Fibroblast of mammary gland (primary cell): ENCODE measurements around the gene LSMEM2.
"Not testable (repeated sequence)": the region's sequence is repeated elsewhere in the genome, so short reads cannot be mapped to it uniquely, and the experiment has no call there.

Experiments used
- DNase-seq: peaks from one replicate; pipeline ENCODE4 v3.0.0-alpha.2; 2010; ENCODE audit warnings: low read depth
- H3K4me3 ChIP-seq: 2 replicates; pipeline ENCODE4 v1.5.1; 2011; ENCODE audit warnings: low read depth, mild to moderate bottlenecking, low read length, moderate library complexity; ENCODE audit not compliant: control insufficient read depth
- CTCF ChIP-seq: conservative IDR thresholded peaks from 2 replicates; pipeline ENCODE4 v1.5.1; 2011; ENCODE audit warnings: low read depth, low read length, inconsistent platforms; ENCODE audit not compliant: control insufficient read depth, insufficient read depth

LSMEM2 gene

GRCh38 chr3:50268276-50268675 lies 10.6 kb upstream of the LSMEM2 start:
- H3K4me3 ChIP-seq, result no peak overlapping the region
- TF ChIP-seq CTCF, result no peak
- peak; percentile 33 for DNase-seq

GRCh38 chr3:50268703-50269451 lies 10.0 kb upstream of the LSMEM2 start, which contains the start of gene SEMA3B:
SEMA3B (plus strand) TSS chr3:50269147; CDS start chr3:50269241, 94 bp downstream.
- no peak for TF ChIP-seq CTCF
- H3K4me3 ChIP-seq, result no peak within 1 kb of the TSS
- no peak for DNase-seq

GRCh38 chr3:50269460-50269859 lies 9.4 kb upstream of the LSMEM2 start:
- no peak overlapping the region for H3K4me3 ChIP-seq
- DNase-seq, result no peak
- TF ChIP-seq CTCF, result no peak

- DNase-seq, result peak; percentile 52
- no peak for TF ChIP-seq CTCF
- H3K4me3 ChIP-seq, result no peak overlapping the region
Observed at GRCh38 chr3:50269977-50270413, 8.9 kb upstream of the LSMEM2 start.

GRCh38 chr3:50270422-50271224 lies 8.3 kb upstream of the LSMEM2 start:
- DNase-seq, result no peak
- H3K4me3 ChIP-seq, result no peak overlapping the region
- no peak for TF ChIP-seq CTCF

GRCh38 chr3:50271314-50271936 lies 7.5 kb upstream of the LSMEM2 start:
- no peak overlapping the region for H3K4me3 ChIP-seq
- no peak for DNase-seq
- no peak for TF ChIP-seq CTCF

GRCh38 chr3:50272538-50272910 lies 6.4 kb upstream of the LSMEM2 start:
- not testable (repeated sequence) for H3K4me3 ChIP-seq, DNase-seq
